Measurements from ENCODE around the gene PRKCQ.

- TF ChIP-seq CTCF (IDR thresholded peaks at IDR 0.05; ENCODE audit: poor library complexity) (no peak), EZH2 (IDR thresholded peaks at IDR 0.05; ENCODE audit: borderline replicate concordance) (no peak)
Measured at GRCh38 chr10:6562221-6562620, 17.9 kb downstream of the PRKCQ start.

All from hepatocyte (in vitro differentiated cells).